Measurements from ENCODE around the gene IL3RA.

The IL3RA gene

GRCh38 chrX:1321674-1322073 lies 14.9 kb upstream of the IL3RA start:
- no peak for TF ChIP-seq GATA3 (IDR thresholded peaks at IDR 0.05; ENCODE audit: low read depth, low read length)
- TF ChIP-seq GATA2 (IDR thresholded peaks at IDR 0.05; ENCODE audit: low read depth, low read length): no peak

GRCh38 chrX:1322393-1322792 lies 14.2 kb upstream of the IL3RA start:
- TF ChIP-seq GATA2 (IDR thresholded peaks at IDR 0.05; ENCODE audit: low read depth, low read length): no peak
- no peak for TF ChIP-seq GATA3 (IDR thresholded peaks at IDR 0.05; ENCODE audit: low read depth, low read length)

GRCh38 chrX:1323315-1323714 lies 13.3 kb upstream of the IL3RA start:
- no peak for TF ChIP-seq GATA3 (IDR thresholded peaks at IDR 0.05; ENCODE audit: low read depth, low read length)
- no peak for TF ChIP-seq GATA2 (IDR thresholded peaks at IDR 0.05; ENCODE audit: low read depth, low read length)

GRCh38 chrX:1325515-1326116 lies 11.0 kb upstream of the IL3RA start:
- TF ChIP-seq GATA2 (IDR thresholded peaks at IDR 0.05; ENCODE audit: low read depth, low read length) (no peak), GATA3 (IDR thresholded peaks at IDR 0.05; ENCODE audit: low read depth, low read length) (no peak)

- TF ChIP-seq GATA2 (IDR thresholded peaks at IDR 0.05; ENCODE audit: low read depth, low read length) (no peak), GATA3 (IDR thresholded peaks at IDR 0.05; ENCODE audit: low read depth, low read length) (no peak)
These were observed 8.8 kb upstream of the IL3RA start for GRCh38 chrX:1327651-1328304.

- no peak for TF ChIP-seq GATA3 (IDR thresholded peaks at IDR 0.05; ENCODE audit: low read depth, low read length)
- no peak for TF ChIP-seq GATA2 (IDR thresholded peaks at IDR 0.05; ENCODE audit: low read depth, low read length)
These were observed 6.0 kb upstream of the IL3RA start for GRCh38 chrX:1330605-1331004.

- TF ChIP-seq GATA2 (IDR thresholded peaks at IDR 0.05; ENCODE audit: low read depth, low read length): no peak
These were observed 1.7 kb upstream of the IL3RA start for GRCh38 chrX:1334854-1335253.

GRCh38 chrX:1336948-1337779 lies 579 bp downstream of the IL3RA start:
- no peak for TF ChIP-seq GATA3 (IDR thresholded peaks at IDR 0.05; ENCODE audit: low read depth, low read length)
- no peak for TF ChIP-seq GATA2 (IDR thresholded peaks at IDR 0.05; ENCODE audit: low read depth, low read length)

- TF ChIP-seq GATA3 (IDR thresholded peaks at IDR 0.05; ENCODE audit: low read depth, low read length) (no peak), GATA2 (IDR thresholded peaks at IDR 0.05; ENCODE audit: low read depth, low read length) (no peak)
These were observed 5.1 kb downstream of the IL3RA start for GRCh38 chrX:1341545-1342184.

- no peak for TF ChIP-seq GATA3 (IDR thresholded peaks at IDR 0.05; ENCODE audit: low read depth, low read length)
- no peak for TF ChIP-seq GATA2 (IDR thresholded peaks at IDR 0.05; ENCODE audit: low read depth, low read length)
These were observed 15.6 kb downstream of the IL3RA start for GRCh38 chrX:1351981-1352714.

GRCh38 chrX:1354036-1355019 lies 17.7 kb downstream of the IL3RA start:
- TF ChIP-seq GATA2 (IDR thresholded peaks at IDR 0.05; ENCODE audit: low read depth, low read length): no peak
- TF ChIP-seq GATA3 (IDR thresholded peaks at IDR 0.05; ENCODE audit: low read depth, low read length): no peak

- TF ChIP-seq GATA2 (IDR thresholded peaks at IDR 0.05; ENCODE audit: low read depth, low read length) (no peak), GATA3 (IDR thresholded peaks at IDR 0.05; ENCODE audit: low read depth, low read length) (no peak)
These were observed 18.8 kb downstream of the IL3RA start for GRCh38 chrX:1355131-1356046.
